ENCODE results near the gene IGFBP5.

The IGFBP5 gene

GRCh38 chr2:216634370-216635148 is 60.8 kb downstream of the IGFBP5 start:
- no peak overlapping the region for H3K27ac ChIP-seq (ENCODE audit: low read depth, low read length)
- H3K79me2 ChIP-seq (ENCODE audit: control insufficient read depth, low read length) = no peaks in the 10 kb centered on the region
- peaks cover 8% of the 10 kb centered on the region for H3K4me1 ChIP-seq (ENCODE audit: control insufficient read depth, low read length)
- TF ChIP-seq EZH2phosphoT487 (IDR thresholded peaks at IDR 0.05; ENCODE audit: borderline replicate concordance, low read length) (no peak), CTCF (IDR thresholded peaks at IDR 0.05; ENCODE audit: low read depth, low read length, poor library complexity, severe bottlenecking) (no peak)
- no peaks in the 10 kb centered on the region for H3K9me3 ChIP-seq (ENCODE audit: control insufficient read depth, insufficient read depth, low read length)
- no peaks in the 10 kb centered on the region for H3K36me3 ChIP-seq (ENCODE audit: control insufficient read depth, low read length)
- H3F3A ChIP-seq (ENCODE audit: control insufficient read depth, insufficient read depth) = no peaks in the 10 kb centered on the region
- peak overlapping the region; percentile 44 for H3K4me2 ChIP-seq (ENCODE audit: low read length)
- H3K9me2 ChIP-seq (replicated peaks; ENCODE audit: control insufficient read depth, low read length) = no peaks in the 10 kb centered on the region
- peak overlapping the region; percentile 69 for H3K4me3 ChIP-seq (ENCODE audit: low read length)
- peaks cover 42% of the 10 kb centered on the region for H3K27me3 ChIP-seq (ENCODE audit: control insufficient read depth, low read length)
- no peaks in the 10 kb centered on the region for H4K20me1 ChIP-seq (ENCODE audit: control insufficient read depth, insufficient read depth, low read depth, low read length)

- Histone ChIP-seq H3K79me2 (ENCODE audit: control insufficient read depth, low read length) (no peaks in the 10 kb centered on the region), H3K27ac (ENCODE audit: low read depth, low read length) (no peak overlapping the region), H4K20me1 (ENCODE audit: control insufficient read depth, insufficient read depth, low read depth, low read length) (no peaks in the 10 kb centered on the region), H3K4me2 (ENCODE audit: low read length) (peak overlapping the region; percentile 44), H3K9me2 (replicated peaks; ENCODE audit: control insufficient read depth, low read length) (no peaks in the 10 kb centered on the region), H3F3A (ENCODE audit: control insufficient read depth, insufficient read depth) (no peaks in the 10 kb centered on the region), H3K4me3 (ENCODE audit: low read length) (peak overlapping the region; percentile 69), H3K4me1 (ENCODE audit: control insufficient read depth, low read length) (peaks cover 8% of the 10 kb centered on the region), H3K36me3 (ENCODE audit: control insufficient read depth, low read length) (no peaks in the 10 kb centered on the region), H3K27me3 (ENCODE audit: control insufficient read depth, low read length) (peaks cover 42% of the 10 kb centered on the region), H3K9me3 (ENCODE audit: control insufficient read depth, insufficient read depth, low read length) (no peaks in the 10 kb centered on the region)
- TF ChIP-seq CTCF (IDR thresholded peaks at IDR 0.05; ENCODE audit: low read depth, low read length, poor library complexity, severe bottlenecking) (no peak), EZH2phosphoT487 (IDR thresholded peaks at IDR 0.05; ENCODE audit: borderline replicate concordance, low read length) (peak; percentile 35; the same call in 1 of the 2 replicates)
These were observed 61.6 kb downstream of the IGFBP5 start for GRCh38 chr2:216633616-216634369.

GRCh38 chr2:216632952-216633615 is 62.3 kb downstream of the IGFBP5 start, which contains the start of gene IGFBP2:
Gene IGFBP2, plus strand, starts transcription at chr2:216633420. Its CDS starts 104 bp downstream, at chr2:216633524.
- Histone ChIP-seq H3K9me3 (ENCODE audit: control insufficient read depth, insufficient read depth, low read length) (no peaks in the 10 kb centered on the region), H3K27me3 (ENCODE audit: control insufficient read depth, low read length) (peaks cover 46% of the 10 kb centered on the region), H4K20me1 (ENCODE audit: control insufficient read depth, insufficient read depth, low read depth, low read length) (no peaks in the 10 kb centered on the region), H3K9me2 (replicated peaks; ENCODE audit: control insufficient read depth, low read length) (no peaks in the 10 kb centered on the region), H3F3A (ENCODE audit: control insufficient read depth, insufficient read depth) (no peaks in the 10 kb centered on the region), H3K79me2 (ENCODE audit: control insufficient read depth, low read length) (no peaks in the 10 kb centered on the region), H3K4me2 (ENCODE audit: low read length) (peak within 1 kb of the TSS; percentile 55), H3K4me1 (ENCODE audit: control insufficient read depth, low read length) (peaks cover 8% of the 10 kb centered on the region), H3K4me3 (ENCODE audit: low read length) (peak within 1 kb of the TSS; percentile 69), H3K27ac (ENCODE audit: low read depth, low read length) (no peak within 1 kb of the TSS), H3K36me3 (ENCODE audit: control insufficient read depth, low read length) (no peaks in the 10 kb centered on the region)
- TF ChIP-seq CTCF (IDR thresholded peaks at IDR 0.05; ENCODE audit: low read depth, low read length, poor library complexity, severe bottlenecking) (no peak), EZH2phosphoT487 (IDR thresholded peaks at IDR 0.05; ENCODE audit: borderline replicate concordance, low read length) (no peak)

Measured in DOHH2 (cell line).